A549 (cell line): Measurements from ENCODE around the gene TTN.

Experiments used
- CEBPB ChIP-seq, 2 experiments: fragments of >200 bp in 1 of 2; sonication (Bioruptor Twin) in 1 of 2; formaldehyde crosslinking in 1 of 2; IDR thresholded peaks; 2 replicates each; pipeline ENCODE4 v1.6.1; 2012 to 2016
- CTCF ChIP-seq: fragments of >200 bp; sonication (Bioruptor Twin); formaldehyde crosslinking; IDR thresholded peaks from 3 replicates; pipeline ENCODE4 v1.5.1; 2016
- MAFK ChIP-seq: fragments of 450-650 bp; IDR thresholded peaks from 2 replicates; pipeline ENCODE4 v1.6.1; 2014; ENCODE audit not compliant: partially characterized antibody
- MAX ChIP-seq: IDR thresholded peaks from 2 replicates; pipeline ENCODE4 v1.6.1; 2012
- MYC ChIP-seq: IDR thresholded peaks from 2 replicates; pipeline ENCODE4 v1.6.1; 2012; ENCODE audit warnings: mild to moderate bottlenecking, inconsistent platforms, low read length, improper control_type of control experiment, borderline replicate concordance
- NPAS2 ChIP-seq: fragments of 250-450 bp; sonication (Bioruptor Pico); IDR thresholded peaks from 2 replicates; pipeline ENCODE4 v1.8.0; 2022; ENCODE audit warnings: mild to moderate bottlenecking, moderate library complexity, borderline replicate concordance
- SREBF2 ChIP-seq: fragments of 450-650 bp; IDR thresholded peaks from 2 replicates; pipeline ENCODE4 v1.6.1; 2014; ENCODE audit warnings: mild to moderate bottlenecking, moderate library complexity
- TF ChIP-seq, protein P1 (sequence below): IDR thresholded peaks from 2 replicates; pipeline ENCODE4 v1.6.1; 2012

DNA sequence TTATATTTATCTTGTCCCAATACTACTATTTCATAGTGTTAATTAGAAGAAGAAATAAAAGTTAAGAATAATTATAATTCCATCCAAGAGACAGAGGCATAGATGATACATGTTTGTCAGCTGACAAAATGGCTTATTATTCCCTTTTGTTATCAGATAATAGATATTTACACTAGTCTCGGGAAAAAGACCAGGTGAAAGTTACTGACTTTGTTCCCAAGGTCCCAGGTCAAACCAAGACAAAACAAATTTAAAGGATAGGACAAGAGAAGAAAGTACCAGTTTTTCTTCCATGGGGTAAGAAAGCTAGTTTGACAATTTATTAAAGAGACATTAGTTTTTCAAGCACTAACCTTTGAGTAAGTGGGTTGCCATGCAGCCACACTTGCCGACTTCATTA, 73.2 kb downstream of the TTN start:
- TF ChIP-seq CTCF (no peak), MAFK (no peak), SREBF2 (no peak), MAX (no peak), MYC (no peak), NPAS2 (CRISPR knock-in tag) (no peak), CEBPB (IDR thresholded peaks at IDR 0.05) (no peak)
- TF ChIP-seq, protein P1, sequence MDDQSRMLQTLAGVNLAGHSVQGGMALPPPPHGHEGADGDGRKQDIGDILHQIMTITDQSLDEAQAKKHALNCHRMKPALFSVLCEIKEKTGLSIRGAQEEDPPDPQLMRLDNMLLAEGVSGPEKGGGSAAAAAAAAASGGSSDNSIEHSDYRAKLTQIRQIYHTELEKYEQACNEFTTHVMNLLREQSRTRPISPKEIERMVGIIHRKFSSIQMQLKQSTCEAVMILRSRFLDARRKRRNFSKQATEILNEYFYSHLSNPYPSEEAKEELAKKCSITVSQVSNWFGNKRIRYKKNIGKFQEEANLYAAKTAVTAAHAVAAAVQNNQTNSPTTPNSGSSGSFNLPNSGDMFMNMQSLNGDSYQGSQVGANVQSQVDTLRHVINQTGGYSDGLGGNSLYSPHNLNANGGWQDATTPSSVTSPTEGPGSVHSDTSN, result no peak
